Heart left ventricle (tissue), 16 donors: ENCODE results near the gene WNK2. TPM values are rescaled to one million over a fixed set of nuclear protein-coding genes. Genes with fewer than 3 reads are reported as not detected.

ENCODE experiments used
- ATAC-seq, 4 donors: fragments of 200-7000 bp; cut with Tn5 transposase; one replicate each; pipeline ENCODE4 v1.9.1; 2020 to 2022; ENCODE audit warnings: moderate library complexity in 4 of 4, mild to moderate bottlenecking in 3 of 4, moderate number of reproducible peaks in 1 of 4
- DNase-seq, 5 donors: peaks; one replicate each; pipeline ENCODE4 v3.0.0-alpha.2; 2020
- H3K27ac ChIP-seq, 12 donors: fragments of 200-600 bp; sonication (generic) in 4 of 12; one replicate each; pipeline versions ENCODE4 v1.5.0 to v1.8.0; 2016 to 2022; ENCODE audit warnings: mild to moderate bottlenecking in 2 of 12
- H3K27me3 ChIP-seq, 9 donors: fragments of 200-600 bp; sonication (generic) in 2 of 9; one replicate each; pipeline versions ENCODE4 v1.5.1 to v1.8.0; 2016 to 2022; ENCODE audit warnings: mild to moderate bottlenecking in 3 of 9
- H3K36me3 ChIP-seq, 9 donors: fragments of 200-600 bp; sonication (generic) in 2 of 9; one replicate each; pipeline versions ENCODE4 v1.5.0 to v1.8.0; 2018 to 2022; ENCODE audit warnings: mild to moderate bottlenecking in 2 of 9
- H3K4me1 ChIP-seq, 12 donors: fragments of 200-600 bp; sonication (generic) in 4 of 12; one replicate each; pipeline versions ENCODE4 v1.5.0 to v1.8.0; 2016 to 2022; ENCODE audit warnings: mild to moderate bottlenecking in 3 of 12
- H3K4me3 ChIP-seq, 12 donors: fragments of 200-600 bp; sonication (generic) in 4 of 12; one replicate each; pipeline versions ENCODE4 v1.5.0 to v1.8.0; 2017 to 2022; ENCODE audit warnings: mild to moderate bottlenecking in 9 of 12, moderate library complexity in 4 of 12
- H3K9me3 ChIP-seq, 12 donors: fragments of 200-600 bp; sonication (generic) in 4 of 12; one replicate each; pipeline versions ENCODE4 v1.5.0 to v1.8.0; 2016 to 2022; ENCODE audit warnings: mild to moderate bottlenecking in 1 of 12
- POLR2A ChIP-seq, 2 donors: fragments of 450-650 bp; IDR thresholded peaks; one replicate each; pipeline ENCODE4 v1.6.1; 2017; ENCODE audit warnings: antibody characterized with exemption in 2 of 2, mild to moderate bottlenecking in 2 of 2, moderate library complexity in 2 of 2
- WGBS, 4 donors: extraction: QIAGEN DNeasy Blood & Tissue Kit in 2 of 4; methylation state at CpG; one replicate each; pipeline versions ENCODE4 v1.1.5 to v1.1.7; 2013 to 2018; 5-methylcytosine and 5-hydroxymethylcytosine counted together
- intact Hi-C, 10 donors: fragments of 100-400 bp; cut with DNase I; formaldehyde crosslinking; loops; one replicate each; pipeline versions ENCODE4 v1.11.1 to v1.14.2; 2022
- polyA plus RNA-seq, 2 donors: library from polyadenylated mRNA; stranded (reverse); fragments of 200-250 nt; gene quantifications; one replicate each; pipeline ENCODE4 v1.2.3, GENCODE V29; 2013
- total RNA-seq, 9 donors: library from RNA; depleted of rRNA in 2 of 9; stranded (reverse); fragments of >200 nt in 2 of 9; fragmentation: NEBNext Ultra II Directional in 3 of 9; extraction: Animal tissue kit (Norgen Biotek cat#: 25700) in 3 of 9; gene quantifications; one replicate each; pipeline versions ENCODE4 v1.1.0 to v1.2.4, GENCODE V29; 2016 to 2023
- TF ChIP-seq, protein P1 (sequence below), 12 donors: fragments of 200-600 bp; sonication (generic) in 4 of 12; IDR thresholded peaks; one replicate each; pipeline versions ENCODE4 v1.5.0 to v1.8.0; 2018 to 2022; ENCODE audit warnings: antibody characterized with exemption in 12 of 12, mild to moderate bottlenecking in 5 of 12
- donor health status: ischemic (EF 13 %, LVEDD 7.1; RV severe dilation, severe dysfunction).
- donor health status: healthy with polysubstance abuse.
- donor health status: DM: no; HTN: yes; CAD: no.
- donor health status: DM: no; HTN: no; CAD: no.
- donor health status: ischemic (EF 25% LVEDD 6.9; RV normal size, moderate dysfunction).
- donor health status: ischemic (EF 25% LVEDD 5.7; RV mildly dilated, moderate dysfunction).
- donor health status: healthy.
- donor health status: DM: yes; HTN: yes; CAD: no.
- donor health status: ischemic (EF 35%, LVEDD 5.7; RV mildly dilated, moderate dysfunction).
- donor health status: nonischemic (EF 11% LVEDD 7.7; RV severe dilation, severe dysfunction).
- donor health status: DM: yes; HTN: yes; CAD: no.
- donor health status: PGD.
- donor health status: ischemic (EF 29% LVEDD 5.4; RV normal size, mild dysfunction).
- donor health status: nonischemic (EF 23%, LVEDD 6.1; RV moderate dilation, normal function).

The WNK2 gene
- total and polyA plus RNA-seq, 11 donors: 29.4 to 206 (median 112) TPM

DNA sequence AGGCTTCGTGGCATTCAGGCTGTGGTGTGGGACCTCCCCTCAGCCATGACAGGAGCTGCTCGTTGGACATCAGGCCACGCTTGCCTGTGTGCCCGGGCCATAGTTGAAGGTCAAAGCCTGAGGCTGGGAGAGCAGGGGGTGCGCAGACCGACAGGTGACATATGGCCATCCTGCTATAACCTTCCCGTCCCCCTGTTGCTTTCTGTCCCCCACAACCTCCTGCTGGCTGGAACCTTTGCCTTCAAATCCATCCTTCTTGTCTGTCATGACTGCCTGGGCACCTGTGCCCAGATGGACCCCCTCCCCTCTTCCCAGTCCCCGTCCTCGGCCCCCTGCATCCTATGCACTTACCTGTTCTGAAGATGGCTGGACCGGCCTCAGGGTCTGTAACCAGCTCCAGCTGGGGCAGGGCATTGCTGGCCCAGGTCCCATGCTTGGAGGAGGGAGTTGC is 83.2 kb downstream of the WNK2 start:
- Histone ChIP-seq H3K9me3 (peaks cover 0 to 5% (median 0%) of the 10 kb centered on the region in 12 donors), H3K36me3 (peaks cover 0 to 53% (median 17%) of the 10 kb centered on the region in 9 donors), H3K4me1 (peaks cover 0 to 19% (median 6%) of the 10 kb centered on the region in 12 donors), H3K27me3 (peaks cover 0 to 3% (median 0%) of the 10 kb centered on the region in 9 donors), H3K27ac (no peak overlapping the region), H3K4me3 (no peak overlapping the region)
- no peak for DNase-seq
- TF ChIP-seq POLR2A (IDR thresholded peaks at IDR 0.05): no peak
- TF ChIP-seq, protein P1, sequence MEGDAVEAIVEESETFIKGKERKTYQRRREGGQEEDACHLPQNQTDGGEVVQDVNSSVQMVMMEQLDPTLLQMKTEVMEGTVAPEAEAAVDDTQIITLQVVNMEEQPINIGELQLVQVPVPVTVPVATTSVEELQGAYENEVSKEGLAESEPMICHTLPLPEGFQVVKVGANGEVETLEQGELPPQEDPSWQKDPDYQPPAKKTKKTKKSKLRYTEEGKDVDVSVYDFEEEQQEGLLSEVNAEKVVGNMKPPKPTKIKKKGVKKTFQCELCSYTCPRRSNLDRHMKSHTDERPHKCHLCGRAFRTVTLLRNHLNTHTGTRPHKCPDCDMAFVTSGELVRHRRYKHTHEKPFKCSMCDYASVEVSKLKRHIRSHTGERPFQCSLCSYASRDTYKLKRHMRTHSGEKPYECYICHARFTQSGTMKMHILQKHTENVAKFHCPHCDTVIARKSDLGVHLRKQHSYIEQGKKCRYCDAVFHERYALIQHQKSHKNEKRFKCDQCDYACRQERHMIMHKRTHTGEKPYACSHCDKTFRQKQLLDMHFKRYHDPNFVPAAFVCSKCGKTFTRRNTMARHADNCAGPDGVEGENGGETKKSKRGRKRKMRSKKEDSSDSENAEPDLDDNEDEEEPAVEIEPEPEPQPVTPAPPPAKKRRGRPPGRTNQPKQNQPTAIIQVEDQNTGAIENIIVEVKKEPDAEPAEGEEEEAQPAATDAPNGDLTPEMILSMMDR (IDR thresholded peaks at IDR 0.05): no peak
- 79 to 90% (median 82%) methylated on average over 3 to 10 of the region's 10 CpGs for WGBS, 4 donors
- intact Hi-C loops: no loop called here
- no peak for ATAC-seq

- TF ChIP-seq POLR2A (IDR thresholded peaks at IDR 0.05): no peak
- TF ChIP-seq, protein P1 (IDR thresholded peaks at IDR 0.05): no peak
- intact Hi-C loops: no loop called here
- Histone ChIP-seq H3K4me3 (no peak overlapping the region), H3K4me1 (peaks cover 0 to 15% (median 2%) of the 10 kb centered on the region in 12 donors), H3K27ac (no peak overlapping the region), H3K9me3 (peaks cover 0 to 7% (median 0%) of the 10 kb centered on the region in 12 donors), H3K36me3 (peaks cover 0 to 53% (median 17%) of the 10 kb centered on the region in 9 donors), H3K27me3 (peaks cover 0 to 3% (median 0%) of the 10 kb centered on the region in 9 donors)
- ATAC-seq (no peak), DNase-seq (no peak)
- WGBS, 4 donors: 89 to 92% (median 90%) methylated on average over 25 to 28 of the region's 28 CpGs
These were observed 84.0 kb downstream of the WNK2 start for GRCh38 chr9:93267681-93268505.

GRCh38 chr9:93268551-93269314 is 84.8 kb downstream of the WNK2 start:
- DNase-seq: no peak
- 77 to 84% (median 78%) methylated on average over 13 to 17 of the region's 17 CpGs for WGBS, 4 donors
- H3K9me3 ChIP-seq: peaks cover 0 to 15% (median 0%) of the 10 kb centered on the region in 12 donors
- no peak overlapping the region for H3K4me3 ChIP-seq
- intact Hi-C loops: no loop called here
- H3K27ac ChIP-seq: no peak overlapping the region
- H3K36me3 ChIP-seq: peaks cover 0 to 55% (median 17%) of the 10 kb centered on the region in 9 donors
- H3K4me1 ChIP-seq: peaks cover 0 to 15% (median 2%) of the 10 kb centered on the region in 12 donors
- H3K27me3 ChIP-seq: peaks cover 0 to 3% (median 0%) of the 10 kb centered on the region in 9 donors
- TF ChIP-seq, protein P1 (IDR thresholded peaks at IDR 0.05): no peak
- TF ChIP-seq POLR2A (IDR thresholded peaks at IDR 0.05): no peak
- ATAC-seq: no peak

DNA sequence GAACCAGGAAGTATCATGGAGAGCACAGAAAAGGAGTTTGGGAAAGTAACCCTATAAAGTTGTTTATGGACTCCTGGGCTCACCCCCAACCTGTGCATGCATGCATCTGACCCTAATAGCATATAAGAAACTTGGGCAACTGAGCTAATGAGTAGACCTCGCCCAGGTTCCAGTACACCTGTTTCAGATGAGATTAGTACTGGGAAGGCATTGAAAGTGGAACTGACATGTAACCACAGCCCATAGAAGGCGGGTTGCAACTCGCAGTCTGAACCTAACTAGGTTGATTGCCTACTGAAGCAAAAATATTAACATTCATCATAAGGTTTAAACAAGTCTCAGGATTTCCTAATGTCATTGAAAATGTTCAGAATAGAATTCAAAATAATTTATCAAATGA is 87.0 kb downstream of the WNK2 start:
- TF ChIP-seq POLR2A (IDR thresholded peaks at IDR 0.05): no peak
- TF ChIP-seq, protein P1 (IDR thresholded peaks at IDR 0.05): no peak
- H3K9me3 ChIP-seq: peaks cover 0 to 19% (median 0%) of the 10 kb centered on the region in 12 donors
- ATAC-seq: no peak
- intact Hi-C loops: no loop called here
- no peak for DNase-seq
- H3K4me1 ChIP-seq: peaks cover 0 to 5% (median 0%) of the 10 kb centered on the region in 12 donors
- peaks cover 0 to 41% (median 6%) of the 10 kb centered on the region in 9 donors for H3K36me3 ChIP-seq
- WGBS, 4 donors: 88 to 97% (median 94%) methylated on average over 3 of the region's 3 CpGs
- peaks cover 0 to 3% (median 0%) of the 10 kb centered on the region in 9 donors for H3K27me3 ChIP-seq
- H3K4me3 ChIP-seq: no peak overlapping the region
- no peak overlapping the region for H3K27ac ChIP-seq
